Measurements from ENCODE around the gene COL6A3. TPM values are rescaled to one million over a fixed set of nuclear protein-coding genes. Genes with fewer than 3 reads are reported as not detected.

COL6A3 gene
- total RNA-seq, 1 donor from 2014 or later, result 13.0 TPM

DNA sequence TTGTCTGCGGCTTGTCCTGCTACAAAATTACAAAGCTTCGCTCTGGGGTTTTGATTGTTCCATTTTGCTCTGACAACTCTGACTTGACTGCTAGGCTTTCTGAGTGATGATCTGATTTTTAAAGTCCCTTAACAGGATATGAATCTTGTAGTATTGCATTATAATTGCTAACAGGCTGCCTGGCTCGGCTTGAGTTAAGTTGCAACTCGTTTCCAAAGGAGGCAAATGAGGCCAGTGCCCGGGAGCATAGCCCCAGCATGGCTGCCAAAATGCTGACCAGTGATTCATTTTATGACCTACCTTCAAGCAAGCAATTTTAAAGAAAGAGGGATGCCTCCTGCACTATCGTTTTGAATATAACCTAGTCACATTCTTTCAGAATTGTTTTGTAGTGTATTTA lies 135.4 kb downstream of the COL6A3 start:
- DNase-seq (ENCODE audit: low read depth), result no peak

GRCh38 chr2:237276716-237277490 lies 137.1 kb downstream of the COL6A3 start:
- TF ChIP-seq, protein P1, sequence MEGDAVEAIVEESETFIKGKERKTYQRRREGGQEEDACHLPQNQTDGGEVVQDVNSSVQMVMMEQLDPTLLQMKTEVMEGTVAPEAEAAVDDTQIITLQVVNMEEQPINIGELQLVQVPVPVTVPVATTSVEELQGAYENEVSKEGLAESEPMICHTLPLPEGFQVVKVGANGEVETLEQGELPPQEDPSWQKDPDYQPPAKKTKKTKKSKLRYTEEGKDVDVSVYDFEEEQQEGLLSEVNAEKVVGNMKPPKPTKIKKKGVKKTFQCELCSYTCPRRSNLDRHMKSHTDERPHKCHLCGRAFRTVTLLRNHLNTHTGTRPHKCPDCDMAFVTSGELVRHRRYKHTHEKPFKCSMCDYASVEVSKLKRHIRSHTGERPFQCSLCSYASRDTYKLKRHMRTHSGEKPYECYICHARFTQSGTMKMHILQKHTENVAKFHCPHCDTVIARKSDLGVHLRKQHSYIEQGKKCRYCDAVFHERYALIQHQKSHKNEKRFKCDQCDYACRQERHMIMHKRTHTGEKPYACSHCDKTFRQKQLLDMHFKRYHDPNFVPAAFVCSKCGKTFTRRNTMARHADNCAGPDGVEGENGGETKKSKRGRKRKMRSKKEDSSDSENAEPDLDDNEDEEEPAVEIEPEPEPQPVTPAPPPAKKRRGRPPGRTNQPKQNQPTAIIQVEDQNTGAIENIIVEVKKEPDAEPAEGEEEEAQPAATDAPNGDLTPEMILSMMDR (conservative IDR thresholded peaks at IDR 0.05; ENCODE audit: low read depth, low read length), result no peak
- DNase-seq (ENCODE audit: low read depth), result no peak
- H3K4me3 ChIP-seq (ENCODE audit: low read depth, low read length), result no peak overlapping the region

More for the DNA sequence above, 135.4 kb downstream of the COL6A3 start:
- no peak overlapping the region for H3K4me3 ChIP-seq (ENCODE audit: low read depth, low read length)
- TF ChIP-seq, protein P1 (conservative IDR thresholded peaks at IDR 0.05; ENCODE audit: low read depth, low read length), result no peak

Other genes starting within 250 kb of the COL6A3 start
- 35.4 and 36.0 TPM in 2 replicates for gene MLPH, start 73.1 kb upstream of the COL6A3 start, total RNA-seq
- not detected in 2 replicates for gene PRLH, start 152.4 kb upstream of the COL6A3 start, total RNA-seq
- gene RAB17, start 176.6 kb upstream of the COL6A3 start, total RNA-seq, result 0.94 and 6.1 TPM in 2 replicates
- gene LRRFIP1, start 213.4 kb upstream of the COL6A3 start, total RNA-seq, result 69.0 and 81.9 TPM in 2 replicates